ENCODE measurements around the gene PMP22.

Gene PMP22

GRCh38 chr17:15268461-15268860, 3.3 kb upstream of the PMP22 start:
- TF ChIP-seq CREB1 (IDR thresholded peaks at IDR 0.05; ENCODE audit: low read depth) (no peak), EGR1 (IDR thresholded peaks at IDR 0.05) (no peak), CEBPB (IDR thresholded peaks at IDR 0.05) (no peak), MAX (IDR thresholded peaks at IDR 0.05) (no peak), TCF12 (IDR thresholded peaks at IDR 0.05; ENCODE audit: low read depth) (no peak), YY1 (IDR thresholded peaks at IDR 0.05; ENCODE audit: low read depth) (no peak)

GRCh38 chr17:15267996-15268395, 2.9 kb upstream of the PMP22 start:
- TF ChIP-seq REST (IDR thresholded peaks at IDR 0.05; ENCODE audit: low read depth) (no peak), TEAD4 (IDR thresholded peaks at IDR 0.05) (no peak), CREB1 (IDR thresholded peaks at IDR 0.05; ENCODE audit: low read depth) (no peak), FOXM1 (IDR thresholded peaks at IDR 0.05; ENCODE audit: borderline replicate concordance, low read depth) (no peak)

- TF ChIP-seq RAD21 (IDR thresholded peaks at IDR 0.05; ENCODE audit: low read depth) (no peak), TAF1 (IDR thresholded peaks at IDR 0.05; ENCODE audit: low read depth) (no peak), REST (IDR thresholded peaks at IDR 0.05; ENCODE audit: low read depth) (no peak), USF1 (IDR thresholded peaks at IDR 0.05) (no peak), MAX (IDR thresholded peaks at IDR 0.05) (no peak)
Observed at GRCh38 chr17:15266325-15267125, 1.4 kb upstream of the PMP22 start.

- TF ChIP-seq REST (IDR thresholded peaks at IDR 0.05; ENCODE audit: low read depth) (no peak), CEBPB (IDR thresholded peaks at IDR 0.05) (no peak), TCF12 (IDR thresholded peaks at IDR 0.05; ENCODE audit: low read depth) (no peak), CREB1 (IDR thresholded peaks at IDR 0.05; ENCODE audit: low read depth) (no peak), MAX (IDR thresholded peaks at IDR 0.05) (no peak), NFIC (IDR thresholded peaks at IDR 0.05) (no peak), ZBTB7A (IDR thresholded peaks at IDR 0.05; ENCODE audit: low read depth) (no peak), YY1 (IDR thresholded peaks at IDR 0.05; ENCODE audit: low read depth) (no peak), EGR1 (IDR thresholded peaks at IDR 0.05) (no peak), TEAD4 (IDR thresholded peaks at IDR 0.05) (no peak), USF1 (IDR thresholded peaks at IDR 0.05) (no peak), RAD21 (IDR thresholded peaks at IDR 0.05; ENCODE audit: low read depth) (no peak), FOXM1 (IDR thresholded peaks at IDR 0.05; ENCODE audit: borderline replicate concordance, low read depth) (no peak), EP300 (IDR thresholded peaks at IDR 0.05; ENCODE audit: borderline replicate concordance) (no peak), TAF1 (IDR thresholded peaks at IDR 0.05; ENCODE audit: low read depth) (no peak)
Observed at GRCh38 chr17:15264542-15264941, 584 bp downstream of the PMP22 start.

- TF ChIP-seq TAF1 (IDR thresholded peaks at IDR 0.05; ENCODE audit: low read depth) (no peak), USF1 (IDR thresholded peaks at IDR 0.05) (no peak), FOXM1 (IDR thresholded peaks at IDR 0.05; ENCODE audit: borderline replicate concordance, low read depth) (no peak), YY1 (IDR thresholded peaks at IDR 0.05; ENCODE audit: low read depth) (no peak), TCF12 (IDR thresholded peaks at IDR 0.05; ENCODE audit: low read depth) (no peak), EGR1 (IDR thresholded peaks at IDR 0.05) (no peak), MAX (IDR thresholded peaks at IDR 0.05) (no peak), RAD21 (IDR thresholded peaks at IDR 0.05; ENCODE audit: low read depth) (no peak), CEBPB (IDR thresholded peaks at IDR 0.05) (no peak), TEAD4 (IDR thresholded peaks at IDR 0.05) (no peak), NFIC (IDR thresholded peaks at IDR 0.05) (no peak), ZBTB7A (IDR thresholded peaks at IDR 0.05; ENCODE audit: low read depth) (no peak), REST (IDR thresholded peaks at IDR 0.05; ENCODE audit: low read depth) (no peak), CREB1 (IDR thresholded peaks at IDR 0.05; ENCODE audit: low read depth) (no peak)
Observed at GRCh38 chr17:15263680-15264079, 1.4 kb downstream of the PMP22 start.

Measured in Ishikawa (cell line).